ENCODE data around the gene PPOX.

GRCh38 chr1:161168906-161169305 is 2.7 kb downstream of the PPOX start:
- TF ChIP-seq CTCF (conservative IDR thresholded peaks at IDR 0.05; ENCODE audit: low read length), result no peak
- no peak for TF ChIP-seq EZH2phosphoT487 (IDR thresholded peaks at IDR 0.05; ENCODE audit: borderline replicate concordance, low read depth, low read length)
